IMR-90 (cell line): Measurements from ENCODE around the gene TRIM28. TPM values are rescaled to one million over a fixed set of nuclear protein-coding genes. Genes with fewer than 3 reads are reported as not detected.

Source experiments
- ATAC-seq: fragments of 200-7000 bp; cut with Tn5 transposase; 2 replicates; pipeline ENCODE4 v1.9.1; 2020; ENCODE audit warnings: low read depth, mild to moderate bottlenecking, moderate library complexity
- BruUV-seq: library from RNA; stranded (reverse); fragments of 400-500 nt; replicated peaks from 2 replicates; lab custom pipeline; 2021; lab: Mats Ljungman, UMichigan
- CTCF ChIA-PET: fragments of 300-600 bp; formaldehyde crosslinking; extraction: SDS; loops from one replicate; lab custom pipeline; 2021; ENCODE audit warnings: antibody characterized with exemption; lab: Yijun Ruan, JAX
- POLR2A ChIA-PET: fragments of 300-600 bp; sonication (Branson Sonifier 250); formaldehyde crosslinking; loops from one replicate; lab custom pipeline; 2022; ENCODE audit warnings: antibody characterized with exemption; ENCODE audit not compliant: unreplicated experiment; lab: Charles Lee
- DNase-seq: peaks from one replicate; pipeline ENCODE4 v3.0.0; 2013
- H2AFZ ChIP-seq: replicated peaks from 2 replicates; pipeline ENCODE3; 2013; ENCODE audit warnings: low read length, mild to moderate bottlenecking; ENCODE audit not compliant: poor library complexity
- H2AK5ac ChIP-seq: 2 replicates; pipeline ENCODE4 v1.6.1; 2013; ENCODE audit warnings: low read depth, low read length, inconsistent platforms
- H2AK9ac ChIP-seq: replicated peaks from 2 replicates; pipeline ENCODE3; 2013; ENCODE audit warnings: mild to moderate bottlenecking, low read depth, low read length, moderate library complexity; ENCODE audit not compliant: poor library complexity
- H2BK120ac ChIP-seq: 2 replicates; pipeline ENCODE4 v1.6.1; 2013; ENCODE audit warnings: low read depth, low read length, inconsistent platforms
- H2BK15ac ChIP-seq: 3 replicates; pipeline ENCODE4 v1.6.1; 2013; ENCODE audit warnings: low read depth, low read length, inconsistent platforms
- H2BK20ac ChIP-seq: 2 replicates; pipeline ENCODE4 v1.6.1; 2013; ENCODE audit warnings: low read depth, mild to moderate bottlenecking, inconsistent platforms, low read length, moderate library complexity
- H2BK5ac ChIP-seq: 2 replicates; pipeline ENCODE4 v1.6.1; 2013; ENCODE audit warnings: mild to moderate bottlenecking, low read depth, low read length, inconsistent platforms; ENCODE audit not compliant: poor library complexity, severe bottlenecking
- H3K14ac ChIP-seq: replicated peaks from 2 replicates; pipeline ENCODE4 v1.6.1; 2013; ENCODE audit warnings: low read depth, low read length, inconsistent platforms
- H3K18ac ChIP-seq: 2 replicates; pipeline ENCODE4 v1.6.1; 2013; ENCODE audit warnings: low read depth, low read length, control low read depth
- H3K23ac ChIP-seq: 2 replicates; pipeline ENCODE4 v1.6.1; 2013; ENCODE audit warnings: low read depth, low read length, inconsistent platforms
- H3K27ac ChIP-seq: 2 replicates; pipeline ENCODE4 v1.5.1; 2013; ENCODE audit warnings: mild to moderate bottlenecking, control low read depth, low read length; ENCODE audit not compliant: insufficient read depth
- H3K27me3 ChIP-seq: 2 replicates; pipeline ENCODE4 v1.6.1; 2013; ENCODE audit warnings: low read length; ENCODE audit not compliant: control insufficient read depth, insufficient read depth
- H3K36me3 ChIP-seq: 2 replicates; pipeline ENCODE4 v1.6.1; 2013; ENCODE audit warnings: low read length, mixed read lengths; ENCODE audit not compliant: control insufficient read depth, insufficient read depth
- H3K4ac ChIP-seq: 2 replicates; pipeline ENCODE4 v1.6.1; 2013; ENCODE audit warnings: low read depth, low read length, inconsistent platforms
- H3K4me1 ChIP-seq: 2 replicates; pipeline ENCODE4 v1.6.1; 2013; ENCODE audit warnings: low read length, mixed read lengths; ENCODE audit not compliant: control insufficient read depth, insufficient read depth
- H3K4me2 ChIP-seq: 2 replicates; pipeline ENCODE4 v1.6.1; 2013; ENCODE audit warnings: low read depth, mild to moderate bottlenecking, control low read depth, low read length, moderate library complexity
- H3K4me3 ChIP-seq: 2 replicates; pipeline ENCODE4 v1.5.1; 2013; ENCODE audit warnings: low read depth, mild to moderate bottlenecking, control low read depth, low read length, moderate library complexity; ENCODE audit not compliant: insufficient read depth
- H3K56ac ChIP-seq: 2 replicates; pipeline ENCODE4 v1.6.1; 2013; ENCODE audit warnings: low read length, inconsistent platforms; ENCODE audit not compliant: insufficient read depth; ENCODE audit errors: extremely low read depth
- H3K79me1 ChIP-seq, 2 experiments: 2 replicates each; pipeline ENCODE4 v1.6.1; 2013; ENCODE audit warnings: low read length in 2 of 2, inconsistent platforms in 1 of 2, low read depth in 1 of 2
- H3K9ac ChIP-seq: 2 replicates; pipeline ENCODE4 v1.6.1; 2013; ENCODE audit warnings: low read depth, low read length, control low read depth
- H3K9me1 ChIP-seq: 2 replicates; pipeline ENCODE4 v1.6.1; 2013; ENCODE audit warnings: low read length, inconsistent platforms; ENCODE audit not compliant: insufficient read depth
- H3K9me3 ChIP-seq: 2 replicates; pipeline ENCODE4 v1.6.1; 2013; ENCODE audit warnings: low read length; ENCODE audit not compliant: control insufficient read depth, insufficient read depth
- H4K20me1 ChIP-seq: 2 replicates; pipeline ENCODE4 v1.6.1; 2013; ENCODE audit warnings: low read length, inconsistent platforms; ENCODE audit not compliant: insufficient read depth
- H4K5ac ChIP-seq: 2 replicates; pipeline ENCODE4 v1.6.1; 2013; ENCODE audit warnings: mild to moderate bottlenecking, low read depth, low read length, control low read depth
- H4K8ac ChIP-seq, 2 experiments: 2 replicates each; pipeline ENCODE4 v1.6.1; 2013; ENCODE audit warnings: low read depth in 2 of 2, low read length in 2 of 2, control low read depth in 1 of 2, inconsistent platforms in 1 of 2
- H4K91ac ChIP-seq: 2 replicates; pipeline ENCODE4 v1.6.1; 2013; ENCODE audit warnings: low read depth, low read length, inconsistent platforms; ENCODE audit not compliant: insufficient read depth
- CEBPB ChIP-seq: IDR thresholded peaks from 2 replicates; pipeline ENCODE4 v1.6.1; 2012; ENCODE audit warnings: low read depth, low read length, improper control_type of control experiment
- CHD1 ChIP-seq: IDR thresholded peaks from 2 replicates; pipeline ENCODE4 v1.6.1; 2012; ENCODE audit warnings: low read depth, low read length, improper control_type of control experiment
- MAZ ChIP-seq: IDR thresholded peaks from 2 replicates; pipeline ENCODE4 v1.6.1; 2012; ENCODE audit warnings: low read depth, mild to moderate bottlenecking, low read length, improper control_type of control experiment, moderate library complexity, borderline replicate concordance
- MXI1 ChIP-seq: IDR thresholded peaks from 2 replicates; pipeline ENCODE4 v1.6.1; 2012; ENCODE audit warnings: low read depth, mild to moderate bottlenecking, low read length, moderate library complexity, borderline replicate concordance
- SMC3 ChIP-seq: fragments of 150-350 bp; IDR thresholded peaks from 2 replicates; pipeline ENCODE4 v1.6.1; 2016; ENCODE audit warnings: low read depth, mild to moderate bottlenecking, antibody characterized with exemption, low read length, moderate library complexity
- USF2 ChIP-seq: fragments of 150-350 bp; IDR thresholded peaks from 2 replicates; pipeline ENCODE4 v1.6.1; 2017; ENCODE audit warnings: mild to moderate bottlenecking, antibody characterized with exemption, low read length, low read depth
- WGBS, 2 experiments: methylation state at CpG; one replicate each; pipeline versions ENCODE4 v1.1.5 to v1.1.7; 2013; ENCODE audit warnings: missing lambda C conversion rate in 2 of 2; ENCODE audit not compliant: insufficient read length in 1 of 2; ENCODE audit errors: extremely low coverage in 2 of 2; 5-methylcytosine and 5-hydroxymethylcytosine counted together
- dilution Hi-C: fragments of 300-500 bp; cut with HindIII; formaldehyde crosslinking; loops from one replicate; pipeline ENCODE4 v1.14.3; 2018; ENCODE audit warnings: low sequenced_read_pairs; ENCODE audit not compliant: unreplicated experiment
- in situ Hi-C: fragments of 300-500 bp; cut with MboI; formaldehyde crosslinking; loops from 3 replicates; pipeline ENCODE4 v1.14.3; 2019; ENCODE audit warnings: low sequenced_read_pairs, inconsistent platforms, mixed read lengths
- intact Hi-C: fragments of 100-400 bp; cut with micrococcal nuclease; formaldehyde crosslinking; loops from 2 replicates; pipeline ENCODE4 v1.10.0; 2022
- polyA plus RNA-seq, 3 experiments: library from polyadenylated mRNA; depleted of rRNA; stranded (reverse); fragments of >200 nt; gene quantifications; 2 replicates each; pipeline ENCODE4 v1.2.3, GENCODE V29; 2012; ENCODE audit warnings: low replicate concordance in 1 of 3
- total RNA-seq: library from RNA; depleted of rRNA; stranded (reverse); fragments of >200 nt; gene quantifications from 2 replicates; pipeline ENCODE4 v1.2.3, GENCODE V29; 2012

TRIM28 gene
- total and polyA plus RNA-seq, 2 of the 4 experiments (the other 2 are of a cell fraction): 349 to 465 TPM

GRCh38 chr19:58552655-58553054 lies 8.8 kb downstream of the TRIM28 start:
- H4K5ac ChIP-seq: no peak overlapping the region
- intact Hi-C loops: no loop called here
- no peak overlapping the region for H2BK5ac ChIP-seq
- no peak overlapping the region for H3K14ac ChIP-seq
- peaks cover 16% of the 10 kb centered on the region for H3K9me1 ChIP-seq
- DNase-seq (no peak), ATAC-seq (no peak)
- no peak overlapping the region for H2BK15ac ChIP-seq
- no peak overlapping the region; the same call in 1 of the 2 replicates for H2AK5ac ChIP-seq
- H4K8ac ChIP-seq: no peak overlapping the region
- ChIA-PET CTCF (no interaction called here), POLR2A (no interaction called here)
- BruUV-seq: no TSS peak
- H3K56ac ChIP-seq: no peak overlapping the region
- no peaks in the 10 kb centered on the region for H3K9me3 ChIP-seq
- no peak overlapping the region for H3K4me3 ChIP-seq
- peaks cover 62% of the 10 kb centered on the region for H3K36me3 ChIP-seq
- no peak overlapping the region for H2BK120ac ChIP-seq
- in situ Hi-C loops: no loop called here
- 100% methylated on average over 1 of the region's 2 CpGs; no CpG with 5 or more reads in 1 of the 2 experiments for WGBS, 2 experiments
- no peak overlapping the region for H3K23ac ChIP-seq
- dilution Hi-C loops: no loop called here
- no peaks in the 10 kb centered on the region for H3K27me3 ChIP-seq
- H2BK20ac ChIP-seq: no peak overlapping the region
- H3K4me1 ChIP-seq: peaks cover 17% of the 10 kb centered on the region
- peaks cover 23 to 76% of the 10 kb centered on the region in 2 experiments for H3K79me1 ChIP-seq
- H2AK9ac ChIP-seq: no peak overlapping the region
- H4K91ac ChIP-seq: no peak overlapping the region
- no peak overlapping the region for H3K9ac ChIP-seq
- peaks cover 46% of the 10 kb centered on the region for H4K20me1 ChIP-seq
- no peak overlapping the region for H3K27ac ChIP-seq
- no peak for TF ChIP-seq CHD1
- no peak for TF ChIP-seq SMC3
- no peak for TF ChIP-seq USF2
- no peak for TF ChIP-seq MAZ
- no peak for TF ChIP-seq CEBPB
- no peak for TF ChIP-seq MXI1
- H3K4me2 ChIP-seq: no peak overlapping the region
- no peak overlapping the region for H2AFZ ChIP-seq
- H3K18ac ChIP-seq: no peak overlapping the region
- no peak overlapping the region for H3K4ac ChIP-seq
